GM19438 (cell line): ENCODE measurements around the gene CHIT1.

ENCODE experiments used
- ATAC-seq: cut with Tn5 transposase; IDR thresholded peaks from one replicate; pipeline ENCODE4 v1.9.1; 2021; ENCODE audit warnings: low read depth; ENCODE audit not compliant: unreplicated experiment

The CHIT1 gene

GRCh38 chr1:203197625-203198024 is 31.8 kb downstream of the CHIT1 start:
- ATAC-seq, result no peak

- no peak for ATAC-seq
Measured at GRCh38 chr1:203196371-203196770, 33.1 kb downstream of the CHIT1 start.

- ATAC-seq, result no peak
Measured at GRCh38 chr1:203190949-203191348, 38.5 kb downstream of the CHIT1 start.

- no peak for ATAC-seq
Measured at GRCh38 chr1:203189951-203190352, 39.5 kb downstream of the CHIT1 start.

GRCh38 chr1:203188686-203189232 is 40.7 kb downstream of the CHIT1 start:
- no peak for ATAC-seq

- ATAC-seq, result no peak
Measured at GRCh38 chr1:203187689-203188264, 41.7 kb downstream of the CHIT1 start.

GRCh38 chr1:203187304-203187685 is 42.2 kb downstream of the CHIT1 start:
- no peak for ATAC-seq

GRCh38 chr1:203186446-203187303 is 42.8 kb downstream of the CHIT1 start, which contains the start of gene CHI3L1:
Gene CHI3L1, minus strand, starts transcription at chr1:203186704. Its CDS starts 81 bp downstream, at chr1:203186623.
- ATAC-seq, result no peak

- ATAC-seq, result no peak
Measured at GRCh38 chr1:203186091-203186445, 43.4 kb downstream of the CHIT1 start.

GRCh38 chr1:203185585-203185984 is 43.9 kb downstream of the CHIT1 start:
- ATAC-seq, result no peak

GRCh38 chr1:203185061-203185461 is 44.4 kb downstream of the CHIT1 start:
- ATAC-seq, result no peak

GRCh38 chr1:203184467-203184866 is 45.0 kb downstream of the CHIT1 start:
- ATAC-seq, result no peak

GRCh38 chr1:203183828-203184227 is 45.6 kb downstream of the CHIT1 start:
- no peak for ATAC-seq

GRCh38 chr1:203182387-203182953 is 47.0 kb downstream of the CHIT1 start:
- no peak for ATAC-seq

GRCh38 chr1:203181586-203182386 is 47.7 kb downstream of the CHIT1 start:
- no peak for ATAC-seq

- no peak for ATAC-seq
Measured at GRCh38 chr1:203180611-203181330, 48.7 kb downstream of the CHIT1 start.

GRCh38 chr1:203179667-203180005 is 49.8 kb downstream of the CHIT1 start:
- no peak for ATAC-seq

GRCh38 chr1:203178821-203179666 is 50.4 kb downstream of the CHIT1 start:
- no peak for ATAC-seq

- ATAC-seq, result no peak
Measured at GRCh38 chr1:203178083-203178482, 51.4 kb downstream of the CHIT1 start.
